GM12878 (cell line): ENCODE data around the gene DDC. TPM values are rescaled to one million over a fixed set of nuclear protein-coding genes. Genes with fewer than 3 reads are reported as not detected.

Experiments used
- ATAC-seq: fragments of 200-7000 bp; cut with Tn5 transposase; 3 replicates; pipeline ENCODE4 v1.9.1; 2020; ENCODE audit warnings: mild to moderate bottlenecking, moderate library complexity
- BruUV-seq: library from RNA; stranded (reverse); fragments of 400-500 nt; replicated peaks from 2 replicates; lab custom pipeline; 2021; lab: Mats Ljungman, UMichigan
- CTCF ChIA-PET: fragments of 300-600 bp; sonication (Branson Sonifier 250); formaldehyde crosslinking; extraction: SDS; loops from one replicate; lab custom pipeline; 2021; ENCODE audit warnings: inconsistent platforms; lab: Yijun Ruan, JAX
- POLR2A ChIA-PET: fragments of 350-600 bp; formaldehyde crosslinking; extraction: SDS; loops from one replicate; lab custom pipeline; 2021; ENCODE audit warnings: inconsistent platforms; lab: Charles Lee
- RAD21 ChIA-PET: fragments of 300-600 bp; sonication (Branson Sonifier 250); formaldehyde crosslinking; loops from one replicate; lab custom pipeline; 2023; ENCODE audit warnings: antibody characterized with exemption; ENCODE audit not compliant: unreplicated experiment; lab: Charles Lee
- SMC1A ChIA-PET: fragments of 300-600 bp; sonication (Branson Sonifier 250); formaldehyde crosslinking; loops from one replicate; lab custom pipeline; 2023; ENCODE audit not compliant: unreplicated experiment, uncharacterized antibody; lab: Charles Lee
- DNase-seq: peaks from one replicate; pipeline ENCODE4 v3.0.0-alpha.2; 2011; ENCODE audit warnings: low read depth, low spot score
- FAIRE-seq: peaks from 3 replicates; lab custom pipeline; 2011; peaks lifted over from hg19 to GRCh38; lab: Jason Lieb, UNC
- H2AFZ ChIP-seq: 2 replicates; pipeline ENCODE4 v1.6.0; 2011; ENCODE audit warnings: low read depth, low read length, control low read depth; ENCODE audit not compliant: control insufficient read depth
- H3K27ac ChIP-seq: 2 replicates; pipeline ENCODE4 v1.5.1; 2011; ENCODE audit warnings: control low read depth; ENCODE audit not compliant: control insufficient read depth, insufficient read depth
- H3K27me3 ChIP-seq, 2 experiments: replicated peaks in 1 of 2; 2 replicates each; pipeline versions ENCODE4 v1.6.0 to v1.6.1; 2011; ENCODE audit warnings: low read length in 1 of 2; ENCODE audit not compliant: control insufficient read depth in 2 of 2, insufficient read depth in 2 of 2
- H3K36me3 ChIP-seq, 2 experiments: 2 replicates each; pipeline ENCODE4 v1.5.1; 2011; ENCODE audit warnings: low read length in 1 of 2; ENCODE audit not compliant: control insufficient read depth in 2 of 2, insufficient read depth in 2 of 2
- H3K4me1 ChIP-seq: 2 replicates; pipeline ENCODE4 v1.6.1; 2011; ENCODE audit warnings: mild to moderate bottlenecking, low read length, moderate library complexity, mixed read lengths; ENCODE audit not compliant: control insufficient read depth, insufficient read depth
- H3K4me2 ChIP-seq: 2 replicates; pipeline ENCODE4 v1.6.0; 2011; ENCODE audit warnings: control low read depth; ENCODE audit not compliant: control insufficient read depth, insufficient read depth
- H3K4me3 ChIP-seq: fragments of 200-600 bp; sonication (generic); 2 replicates; pipeline ENCODE4 v1.5.1; 2016
- H3K79me2 ChIP-seq: 2 replicates; pipeline ENCODE4 v1.6.0; 2011; ENCODE audit warnings: low read length; ENCODE audit not compliant: control insufficient read depth, insufficient read depth
- H3K9ac ChIP-seq: 2 replicates; pipeline ENCODE4 v1.8.0; 2011; ENCODE audit warnings: low read length, control low read depth, mixed read lengths; ENCODE audit not compliant: control insufficient read depth, insufficient read depth
- H3K9me3 ChIP-seq: replicated peaks from 3 replicates; pipeline ENCODE4 v1.5.1; 2011; ENCODE audit warnings: mild to moderate bottlenecking, low read length; ENCODE audit not compliant: control insufficient read depth, insufficient read depth
- H4K20me1 ChIP-seq: 2 replicates; pipeline ENCODE4 v1.6.0; 2011; ENCODE audit not compliant: control insufficient read depth, insufficient read depth
- BCL11A ChIP-seq: IDR thresholded peaks from 2 replicates; pipeline ENCODE4 v1.6.1; 2011; ENCODE audit warnings: low read depth, low read length
- BRCA1 ChIP-seq: IDR thresholded peaks from 2 replicates; pipeline ENCODE4 v1.6.1; 2011; ENCODE audit warnings: low read depth, low read length, improper control_type of control experiment
- CREM ChIP-seq: IDR thresholded peaks from 2 replicates; pipeline ENCODE4 v1.6.1; 2014; ENCODE audit warnings: antibody characterized with exemption, low read depth
- GABPA ChIP-seq: IDR thresholded peaks from 2 replicates; pipeline ENCODE4 v1.6.1; 2014; ENCODE audit warnings: antibody characterized with exemption, low read depth, mild to moderate bottlenecking, inconsistent platforms
- MXI1 ChIP-seq: fragments of 150-350 bp; IDR thresholded peaks from 2 replicates; pipeline ENCODE4 v1.6.1; 2011; ENCODE audit warnings: low read depth, mild to moderate bottlenecking, inconsistent platforms, low read length, improper control_type of control experiment
- NFIC ChIP-seq: IDR thresholded peaks from 2 replicates; pipeline ENCODE4 v1.6.1; 2012; ENCODE audit warnings: low read depth, mild to moderate bottlenecking, inconsistent platforms, low read length, moderate library complexity
- NFXL1 ChIP-seq: fragments of 450-650 bp; IDR thresholded peaks from 2 replicates; pipeline ENCODE4 v1.6.1; 2017; ENCODE audit warnings: antibody characterized with exemption, mild to moderate bottlenecking, borderline replicate concordance
- NR2F1 ChIP-seq: fragments of 450-650 bp; conservative IDR thresholded peaks from 2 replicates; pipeline ENCODE4 v1.6.1; 2017; ENCODE audit warnings: mild to moderate bottlenecking
- PAX5 ChIP-seq: IDR thresholded peaks from 2 replicates; pipeline ENCODE4 v1.6.1; 2011; ENCODE audit warnings: low read depth, low read length, borderline replicate concordance
- SRF ChIP-seq, 2 experiments: IDR thresholded peaks; 2 replicates each; pipeline ENCODE4 v1.6.1; 2011; ENCODE audit warnings: low read depth in 2 of 2, low read length in 2 of 2, mild to moderate bottlenecking in 1 of 2, moderate library complexity in 1 of 2
- TAF1 ChIP-seq: IDR thresholded peaks from 2 replicates; pipeline ENCODE4 v1.6.1; 2011; ENCODE audit warnings: mild to moderate bottlenecking, low read depth, low read length, borderline replicate concordance
- WRNIP1 ChIP-seq: IDR thresholded peaks from 2 replicates; pipeline ENCODE4 v1.6.1; 2011; ENCODE audit warnings: low read depth, low read length, improper control_type of control experiment, borderline replicate concordance
- ZNF217 ChIP-seq: fragments of 450-650 bp; IDR thresholded peaks from 2 replicates; pipeline ENCODE4 v1.6.1; 2017; ENCODE audit warnings: antibody characterized with exemption, mild to moderate bottlenecking
- WGBS: methylation state at CpG from one replicate; pipeline ENCODE4 v1.1.6; 2016; ENCODE audit warnings: low lambda C conversion rate; ENCODE audit not compliant: insufficient replicate concordance, insufficient coverage; ENCODE audit errors: missing lambda C conversion rate; 5-methylcytosine and 5-hydroxymethylcytosine counted together
- in situ Hi-C: fragments of 300-500 bp; cut with MboI; formaldehyde crosslinking; loops from 9 replicates; pipeline ENCODE4 v1.14.3; 2018; ENCODE audit warnings: mixed read lengths
- intact Hi-C: fragments of 100-400 bp; cut with micrococcal nuclease; formaldehyde crosslinking; loops from one replicate; pipeline ENCODE4 v1.14.2; 2022; ENCODE audit not compliant: unreplicated experiment
- polyA plus RNA-seq, 11 experiments: library from polyadenylated mRNA; depleted of rRNA in 4 of 11; unstranded in 6 of 11; stranded (reverse) in 5 of 11; fragments of >200 nt; fragmentation: Nextera tagmentation in 4 of 11; fragmentation: Illumina TruSeq in 1 of 11; extraction: Ambion mirVana in 4 of 11; extraction: Trizol in 1 of 11; gene quantifications; 1 replicate in 1 of 11; 2 replicates in 10 of 11; pipeline versions ENCODE4 v1.2.1 to v1.2.3, GENCODE V29; 2011 to 2016; ENCODE audit warnings: inconsistent platforms in 2 of 11, missing spikeins in 2 of 11, low read depth in 1 of 11
- total RNA-seq, 4 experiments: library from RNA; depleted of rRNA in 3 of 4; stranded (reverse); fragments of >200 nt in 3 of 4; fragmentation: Illumina TruSeq in 1 of 4; extraction: Trizol in 1 of 4; gene quantifications; 2 replicates each; pipeline versions ENCODE4 v1.2.1 to v1.2.3, GENCODE V29; 2013 to 2021

The DDC gene
- total and polyA plus RNA-seq, 10 of the 15 experiments (the other 5 are each of a cell fraction or from before 2014, with no cell fraction given) = not detected

DNA sequence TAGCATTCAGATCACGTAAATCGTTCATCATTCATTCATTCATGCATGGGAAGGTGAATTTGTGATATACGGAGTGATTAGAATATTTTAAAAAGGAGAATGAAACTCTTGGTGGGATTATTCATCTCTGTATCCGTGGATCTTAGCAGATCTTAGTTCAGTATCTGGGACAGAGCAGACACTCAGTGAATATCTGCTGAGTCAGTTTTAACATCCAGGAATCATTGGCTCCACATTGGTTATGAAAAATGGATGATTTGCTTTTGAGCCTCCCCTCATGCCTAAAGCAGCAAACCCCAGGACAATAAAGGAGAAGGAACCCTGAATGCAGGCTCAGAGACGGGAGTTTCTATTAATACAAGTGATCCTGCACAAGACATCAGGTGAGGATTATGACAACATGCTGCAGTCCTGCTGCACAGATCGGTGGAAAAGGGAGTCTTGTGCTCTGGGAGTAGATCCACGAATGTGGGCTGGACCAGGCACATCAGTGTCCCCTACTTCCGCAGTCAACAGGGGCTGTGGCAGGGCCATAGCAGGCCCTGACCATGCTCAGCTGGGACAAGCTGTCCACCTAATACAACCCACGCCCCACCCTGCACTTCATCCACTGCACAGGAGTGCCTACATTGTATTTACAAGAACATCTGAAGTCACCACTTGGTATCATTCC is 88.1 kb downstream of the DDC start:
- Histone ChIP-seq H4K20me1 (no peaks in the 10 kb centered on the region), H3K36me3 (no peaks in the 10 kb centered on the region), H3K9ac (no peak overlapping the region), H3K4me1 (no peaks in the 10 kb centered on the region), H3K27ac (no peak overlapping the region), H3K27me3 (peaks cover 0 to 2% of the 10 kb centered on the region in 2 experiments; a peak in 3 of 4 replicates), H3K4me3 (no peak overlapping the region)
- intact Hi-C loops = no loop called here
- 27% methylated on average over 9 of the region's 9 CpGs for WGBS
- BruUV-seq = no TSS peak
- TF ChIP-seq NFIC (no peak), BCL11A (no peak), ZNF217 (no peak), NR2F1 (no peak), SRF (IDR thresholded peaks at IDR 0.05; ENCODE audit: low read depth in 2 of 2, low read length in 2 of 2) (no peak), TAF1 (no peak), CREM (no peak), WRNIP1 (no peak), MXI1 (no peak), PAX5 (no peak), GABPA (no peak), NFXL1 (no peak), BRCA1 (no peak)
- TF ChIP-seq, all 136 proteins: peak for 0
- ChIA-PET POLR2A (no interaction called here), RAD21 (interaction anchor here (1.1 kb wide), 1 partner anchor 9 kb away, joined by 3 read pairs; no protein-coding TSS in a partner anchor), SMC1A (no interaction called here), CTCF (no interaction called here)
- DNase-seq = no peak
- no peaks in the 10 kb centered on the region for H3K79me2 ChIP-seq
- H3K4me2 ChIP-seq = no peak overlapping the region
- FAIRE-seq = no peak
- H3K9me3 ChIP-seq = no peaks in the 10 kb centered on the region
- no peak overlapping the region for H2AFZ ChIP-seq
- in situ Hi-C loops = no loop called here
- ATAC-seq = no peak
